Skeletal muscle satellite cell (primary cell): ENCODE measurements around the gene IKBKG. TPM values are rescaled to one million over a fixed set of nuclear protein-coding genes. Genes with fewer than 3 reads are reported as not detected.

ENCODE experiments used
- small RNA-seq: library from RNA; depleted of rRNA; stranded (forward); fragments of <200 nt; gene quantifications from one replicate; pipeline ENCODE3, GENCODE V24; 2012

IKBKG gene

Small RNA genes within 50 kb of the gene (small RNA-seq; reads per million reads assigned to genes)
- not detected for gene AC244090.1
